NCI-H82 treated with DMSO at 0.1 percent for 48 hours (cell line): ENCODE results near the gene VASH2.

ENCODE experiments used
- DNase-seq: peaks from one replicate; lab custom pipeline; 2025; ENCODE audit not compliant: unreplicated experiment; lab: John Stamatoyannopoulos, UW

Gene VASH2

GRCh38 chr1:212928323-212929291 is 21.7 kb upstream of the VASH2 start:
- no peak for DNase-seq

DNA sequence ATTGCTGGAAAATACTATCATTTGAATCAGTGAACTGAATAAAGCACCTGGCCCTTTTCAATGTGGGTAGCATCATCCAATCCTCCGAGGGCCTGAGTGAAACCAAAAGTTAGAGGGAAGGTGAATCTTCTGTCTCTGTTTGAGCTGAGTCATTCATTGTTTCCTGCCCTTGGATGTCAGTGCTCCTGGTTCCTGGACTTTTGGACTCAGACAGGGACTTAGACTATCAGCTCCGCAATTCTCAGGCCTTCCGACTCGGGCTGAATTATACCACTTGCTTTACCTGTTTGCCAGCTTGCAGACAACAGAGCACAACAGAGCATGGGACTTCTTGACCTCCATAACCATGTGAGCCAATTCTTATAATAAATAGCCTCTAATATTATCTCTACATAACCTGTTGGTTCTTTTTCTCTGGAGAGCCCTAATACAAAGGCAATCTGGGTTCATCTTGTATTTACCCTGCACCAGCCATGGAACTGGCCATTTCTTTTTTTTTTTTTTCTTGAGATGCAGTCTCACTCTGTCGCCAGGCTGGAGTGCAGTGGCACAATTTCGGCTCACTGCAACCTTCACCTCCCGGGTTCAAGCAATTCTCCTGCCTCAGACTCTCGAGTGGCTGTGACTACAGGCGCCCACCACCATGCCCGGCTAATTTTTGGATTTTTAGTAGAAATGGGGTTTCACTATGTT is 19.2 kb upstream of the VASH2 start:
- no peak for DNase-seq

- no peak for DNase-seq
Observed at GRCh38 chr1:212933815-212934471, 16.4 kb upstream of the VASH2 start.

DNA sequence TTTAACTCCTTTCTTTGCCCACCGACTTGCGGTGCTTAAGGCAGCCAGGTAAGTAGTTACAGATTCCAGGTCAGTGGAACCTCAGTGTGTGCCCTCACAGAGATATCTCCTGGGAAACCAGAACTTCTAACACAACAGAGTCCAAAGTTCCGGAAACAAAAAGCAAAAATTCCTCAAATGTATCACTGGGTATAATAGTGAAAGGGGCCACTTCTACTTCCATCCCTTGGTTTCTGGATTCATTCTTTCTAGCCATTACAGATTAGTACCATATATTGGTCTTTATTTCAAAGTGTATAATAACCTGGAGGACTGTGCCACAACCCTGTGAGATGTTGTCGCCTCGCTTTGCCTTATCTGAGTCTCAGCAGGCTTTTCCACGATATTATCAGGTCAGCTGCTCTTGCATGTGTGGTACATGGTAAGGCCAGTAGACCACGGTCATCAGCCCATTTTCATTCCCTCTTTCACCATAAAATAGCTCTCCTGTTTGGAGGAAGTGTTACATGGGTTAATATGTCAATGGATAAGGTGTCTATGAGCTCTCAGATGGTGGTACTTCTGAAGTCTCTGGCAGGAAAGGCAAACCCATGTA is 14.9 kb upstream of the VASH2 start:
- no peak for DNase-seq

GRCh38 chr1:212937034-212937433 is 13.3 kb upstream of the VASH2 start:
- DNase-seq, result no peak

DNA sequence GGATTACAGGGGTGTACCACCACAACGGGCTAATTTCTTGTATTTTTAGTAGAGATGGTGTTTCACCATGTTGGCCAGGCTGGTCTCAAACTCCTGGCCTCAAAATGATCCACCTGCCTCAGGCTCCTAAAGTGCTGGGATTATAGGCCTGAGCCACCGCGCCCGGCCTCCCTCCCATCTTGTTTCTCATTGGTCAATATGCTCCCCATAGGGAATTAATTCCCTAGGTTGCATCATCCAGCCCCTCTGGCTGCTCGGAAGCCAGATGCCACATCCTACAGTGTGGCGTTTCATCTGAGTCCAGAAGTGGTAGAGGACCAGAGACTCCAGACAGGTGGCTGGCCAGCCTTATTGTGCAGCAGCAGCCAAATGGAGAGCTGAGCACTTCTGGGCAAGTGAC is 11.5 kb upstream of the VASH2 start:
- peak; percentile 84 for DNase-seq

GRCh38 chr1:212941452-212941851 is 8.9 kb upstream of the VASH2 start:
- DNase-seq, result no peak

- no peak for DNase-seq
Observed at GRCh38 chr1:212942679-212943392, 7.5 kb upstream of the VASH2 start.

GRCh38 chr1:212943393-212943710 is 7.0 kb upstream of the VASH2 start:
- DNase-seq, result no peak

DNA sequence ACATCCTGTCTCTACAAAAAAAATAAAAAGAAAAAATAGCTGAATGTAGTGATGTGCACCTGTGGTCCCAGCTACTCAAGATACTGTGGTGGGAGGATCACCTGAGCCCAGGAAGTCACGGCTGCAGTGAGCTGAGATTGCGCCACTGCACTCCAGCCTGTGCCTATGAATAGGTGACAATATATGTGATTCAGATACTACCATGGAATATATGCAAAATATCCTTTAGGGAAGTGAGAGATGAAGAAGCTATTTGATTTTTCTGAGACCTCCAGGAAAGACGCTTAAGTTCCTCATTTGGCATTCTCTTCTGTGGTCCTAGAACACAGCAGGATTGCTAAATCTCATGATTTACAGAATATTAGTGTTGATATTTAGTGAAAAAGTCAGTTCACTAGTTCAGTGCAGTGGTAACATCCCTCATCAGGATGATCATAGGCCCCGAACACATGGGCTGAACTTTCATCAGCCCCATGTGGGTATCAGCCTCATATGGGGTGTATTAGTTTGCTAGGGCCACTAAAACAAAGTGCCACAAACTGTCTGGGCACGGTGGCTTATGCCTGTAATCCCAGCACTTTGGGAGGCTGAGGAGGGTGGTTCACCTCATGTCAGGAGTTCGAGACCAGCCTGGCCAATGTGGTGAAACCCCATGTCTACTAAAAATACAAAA is 6.0 kb upstream of the VASH2 start:
- no peak for DNase-seq

DNA sequence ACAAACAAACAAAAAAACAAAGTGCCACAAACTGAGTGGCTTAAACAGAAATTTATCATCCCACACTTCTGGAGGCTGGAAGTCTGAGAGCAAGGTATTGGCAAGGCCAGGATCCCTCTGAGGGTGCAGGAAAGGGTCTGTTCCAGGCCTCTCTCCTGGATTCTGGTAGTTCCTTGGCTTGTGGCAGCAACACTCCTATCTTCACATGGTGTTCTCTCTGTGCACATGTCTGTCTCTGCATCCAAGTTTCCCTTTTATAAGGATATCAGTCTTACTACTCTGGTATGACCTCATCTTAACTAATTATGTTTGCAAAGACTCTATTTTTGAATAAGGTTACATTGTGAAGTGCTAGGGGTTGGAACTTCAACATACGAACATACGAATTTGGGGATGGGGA is 5.3 kb upstream of the VASH2 start:
- no peak for DNase-seq

- DNase-seq, result no peak
Observed at GRCh38 chr1:212945463-212946160, 4.7 kb upstream of the VASH2 start.

GRCh38 chr1:212946872-212947271 is 3.5 kb upstream of the VASH2 start:
- DNase-seq, result no peak

- no peak for DNase-seq
Observed at GRCh38 chr1:212949771-212950170, 570 bp upstream of the VASH2 start.

DNA sequence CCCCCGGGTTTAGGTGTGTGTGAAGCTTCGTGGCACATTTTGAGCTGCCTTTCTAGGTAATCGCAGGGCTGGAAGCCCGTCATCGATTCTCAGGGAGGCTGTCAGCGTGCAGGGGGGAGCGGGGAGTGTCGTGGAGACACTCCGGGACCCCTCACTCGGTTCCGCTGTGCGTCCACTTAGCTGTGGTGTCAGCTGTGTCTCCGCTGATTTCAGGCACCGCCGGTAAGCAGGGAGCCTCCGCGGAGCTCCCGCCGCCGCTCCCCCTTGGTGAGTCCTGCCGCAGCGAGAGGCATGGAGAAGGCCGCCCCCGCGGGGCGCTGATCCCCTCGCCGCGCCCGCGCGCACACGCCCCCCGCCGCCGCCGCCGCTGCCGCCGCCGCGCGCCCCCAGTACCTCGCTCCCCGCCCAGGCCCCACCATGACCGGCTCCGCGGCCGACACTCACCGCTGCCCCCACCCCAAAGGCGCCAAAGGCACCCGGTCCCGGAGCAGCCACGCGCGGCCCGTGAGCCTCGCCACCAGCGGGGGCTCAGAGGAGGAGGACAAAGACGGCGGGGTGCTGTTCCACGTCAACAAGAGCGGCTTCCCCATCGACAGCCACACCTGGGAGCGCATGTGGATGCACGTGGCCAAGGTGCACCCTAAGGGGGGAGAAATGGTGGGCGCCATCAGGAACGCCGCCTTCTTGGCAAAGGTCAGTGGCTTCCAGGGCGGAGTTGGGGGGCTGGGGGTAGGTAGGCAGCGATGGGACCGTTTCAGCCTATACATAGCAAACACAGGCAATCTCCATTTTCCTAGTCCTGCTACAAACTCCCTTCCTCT is 995 bp downstream of the VASH2 start:
- no peak for DNase-seq

- DNase-seq, result no peak
Observed at GRCh38 chr1:212951947-212952640, 1.8 kb downstream of the VASH2 start.

DNA sequence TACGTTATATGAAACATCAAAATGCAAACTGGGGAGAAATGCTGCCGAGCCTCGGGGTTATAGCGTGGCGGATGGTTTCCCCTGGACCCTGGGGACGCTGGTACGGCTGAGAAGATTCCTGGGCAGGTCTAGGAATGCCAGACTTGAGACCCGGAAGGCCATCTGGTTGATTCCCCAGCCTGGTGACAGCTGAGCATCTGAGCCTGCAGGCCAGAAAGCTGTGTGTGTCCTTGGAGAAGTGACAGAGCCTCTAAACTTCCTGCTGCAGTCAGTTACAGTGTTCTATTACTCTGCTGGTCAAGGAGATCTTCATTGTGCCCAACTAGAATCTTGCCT is 2.3 kb downstream of the VASH2 start:
- no peak for DNase-seq

DNA sequence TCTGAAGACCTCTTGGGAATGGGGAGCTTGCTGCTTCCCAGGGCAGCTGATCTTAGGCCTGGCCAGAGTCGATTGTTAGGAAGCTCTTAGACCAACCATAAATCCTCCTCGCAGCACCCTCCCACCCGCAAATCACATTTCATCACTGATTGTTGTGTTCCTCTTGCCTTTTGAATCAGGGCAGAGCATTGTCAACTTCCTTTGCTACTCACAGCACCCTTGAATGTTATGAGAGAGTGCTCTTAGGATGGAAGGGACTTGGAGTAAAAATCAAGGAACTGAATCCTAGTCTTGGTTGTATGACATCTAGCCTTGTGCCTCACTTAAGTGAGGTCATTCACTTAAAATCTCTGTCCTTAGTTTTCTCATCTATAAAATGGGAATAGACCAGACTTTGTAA is 3.0 kb downstream of the VASH2 start:
- DNase-seq, result no peak
